Posterior vena cava (tissue), 2 donors: ENCODE results near the gene PPM1F. TPM values are rescaled to one million over a fixed set of nuclear protein-coding genes. Genes with fewer than 3 reads are reported as not detected.

ENCODE experiments used
- DNase-seq: peaks from one replicate; pipeline ENCODE4 v3.0.0-alpha.2; 2020; ENCODE audit warnings: low spot score
- intact Hi-C, 2 donors: fragments of 100-400 bp; cut with DNase I; formaldehyde crosslinking; loops; one replicate each; pipeline versions ENCODE4 v1.14.1 to v1.14.2; 2022 to 2023
- total RNA-seq, 2 donors: library from RNA; stranded (reverse); fragmentation: NEBNext Ultra II Directional; extraction: Animal tissue kit (Norgen Biotek cat#: 25700); gene quantifications; one replicate each; pipeline ENCODE4 v1.2.1, GENCODE V29; 2021
- donor health status: DM: yes; HTN: yes; CAD: no.
- donor health status: DM: yes; HTN: yes; CAD: no.

The PPM1F gene
- total RNA-seq, 2 donors from 2014 or later: 39.4 to 55.8 TPM

DNA sequence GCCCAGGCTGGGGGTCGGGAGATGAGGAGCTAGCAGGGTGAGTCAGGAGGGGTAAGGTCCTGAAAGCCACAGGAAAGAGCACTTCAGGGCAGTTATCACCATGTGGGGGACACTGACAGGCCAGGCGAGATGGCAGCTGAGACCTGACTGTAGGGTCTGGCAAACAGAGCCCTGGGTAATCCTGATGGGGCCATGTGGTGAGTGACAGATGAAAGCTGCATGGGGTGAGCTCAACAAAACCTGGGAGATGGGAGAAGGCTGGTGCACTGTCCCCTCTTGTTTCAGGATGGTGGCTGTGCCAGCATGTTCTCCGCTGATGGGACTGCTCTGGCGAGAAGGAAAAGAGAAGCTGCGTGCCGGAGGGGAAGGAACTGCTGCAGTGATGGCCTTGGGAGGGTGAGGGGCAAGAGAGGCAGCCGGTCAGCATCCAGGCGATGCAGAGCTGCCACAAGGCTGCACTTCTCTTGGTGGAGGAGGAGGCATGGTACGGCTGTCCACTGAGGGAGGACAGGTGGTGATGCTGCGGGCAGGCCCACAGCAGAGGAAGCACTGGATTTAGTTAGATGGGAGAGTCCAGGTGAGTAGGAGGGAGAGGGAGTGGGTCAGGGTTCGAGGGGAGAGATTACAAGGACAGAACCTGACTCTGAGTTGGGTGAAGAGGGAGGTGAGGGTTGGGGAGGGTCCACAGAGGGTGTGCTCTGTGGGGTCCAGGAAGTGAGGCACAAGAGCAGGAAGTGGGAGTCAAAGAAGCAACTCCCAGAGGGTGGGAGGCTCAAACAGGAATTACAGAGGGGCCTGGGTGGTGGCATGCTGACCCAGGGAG lies 26.1 kb upstream of the PPM1F start:
- peak; percentile 25 for DNase-seq
- intact Hi-C loops: no loop called here

DNA sequence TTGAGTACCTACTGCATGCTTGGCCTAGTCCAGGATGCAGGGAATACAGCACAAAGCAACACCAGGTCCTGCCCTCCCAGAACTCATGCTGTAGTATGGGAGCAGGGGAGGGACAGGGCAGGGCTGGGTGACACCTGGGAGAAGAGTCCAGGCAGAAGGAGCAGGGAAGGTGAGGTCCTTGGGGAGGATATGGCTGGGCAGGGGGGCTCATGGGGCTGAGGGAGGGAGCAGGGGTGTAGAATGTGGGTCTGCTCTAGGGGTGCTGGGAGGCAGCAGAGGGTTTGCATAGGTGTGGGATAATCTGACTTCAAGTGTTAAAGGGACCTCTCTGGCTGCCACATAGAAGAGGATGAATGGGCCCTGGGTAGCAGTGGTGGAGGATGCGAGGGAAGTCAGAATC lies 25.2 kb upstream of the PPM1F start:
- DNase-seq: peak; percentile 62
- intact Hi-C loops: no loop called here

DNA sequence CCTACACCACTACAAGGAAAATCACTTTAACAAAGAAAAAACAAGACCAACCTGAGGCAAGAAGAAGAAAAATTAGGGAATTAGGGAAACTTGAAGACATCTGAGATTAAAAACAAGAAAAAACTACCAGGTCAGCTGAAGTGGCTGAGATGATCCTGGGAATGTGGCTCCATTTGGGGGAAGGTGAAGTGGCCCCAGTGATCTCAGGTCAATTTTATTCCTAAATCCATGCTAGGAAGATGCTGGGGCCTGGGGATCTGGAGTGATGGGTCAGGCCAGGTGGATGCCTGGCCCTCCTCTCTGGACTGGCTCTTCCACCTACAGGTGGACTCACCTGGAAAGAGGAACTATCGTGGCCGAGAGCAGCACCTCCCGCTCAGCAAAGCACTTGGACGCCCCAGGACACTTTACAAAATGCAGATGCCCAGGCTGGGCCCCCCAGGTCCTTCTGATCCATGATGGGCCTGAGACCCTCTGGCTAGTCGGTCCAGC lies 23.3 kb upstream of the PPM1F start:
- no peak for DNase-seq
- intact Hi-C loops: no loop called here

DNA sequence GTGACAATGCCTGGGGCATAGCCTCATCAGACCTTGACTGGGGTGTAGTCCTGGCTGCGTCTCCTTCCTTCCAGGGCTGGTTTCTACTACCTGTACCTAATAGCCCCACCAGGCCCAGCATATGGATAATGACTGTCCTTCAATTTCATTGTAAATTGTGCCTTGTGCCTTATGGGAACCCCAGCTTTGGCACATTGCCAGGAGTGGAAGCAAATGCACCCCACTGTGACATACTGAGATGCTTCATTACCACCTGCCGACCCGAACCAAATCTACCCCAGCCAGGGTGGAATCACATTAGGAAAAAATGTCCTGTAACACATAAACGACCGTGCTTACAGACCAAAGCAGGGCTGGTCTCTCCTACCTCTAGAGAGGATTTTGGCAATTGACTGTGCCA lies 22.6 kb upstream of the PPM1F start:
- intact Hi-C loops: no loop called here
- DNase-seq: no peak

DNA sequence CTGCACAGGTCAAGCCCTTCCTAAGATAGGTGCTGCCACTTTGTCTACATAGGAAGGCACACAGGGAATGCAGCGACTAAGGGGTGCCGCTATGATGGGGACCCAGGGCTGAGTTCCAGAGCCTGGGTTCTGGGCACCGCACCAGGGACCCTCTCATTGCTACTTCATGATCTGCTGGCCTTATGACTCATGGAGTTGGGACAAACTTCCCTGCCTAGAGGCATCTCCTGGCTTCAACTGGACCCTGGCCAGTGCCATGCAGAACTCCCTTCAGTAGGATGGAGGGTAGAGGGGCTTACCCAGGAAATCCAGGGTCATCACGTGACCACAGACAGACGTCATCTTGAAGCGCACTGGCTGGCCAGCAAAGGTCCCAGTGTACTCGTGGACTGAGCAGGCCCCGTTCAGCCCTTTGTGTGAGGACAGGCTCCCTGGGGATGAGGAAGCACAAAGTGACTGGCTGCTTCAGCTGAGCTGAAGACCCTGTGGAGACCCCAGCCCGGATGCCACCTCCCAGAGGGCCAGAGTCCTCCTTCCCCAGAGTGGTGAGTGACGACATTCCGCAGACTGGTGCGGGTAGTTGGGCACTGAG lies 21.5 kb upstream of the PPM1F start:
- no peak for DNase-seq
- intact Hi-C loops: loop anchor here in 1 of 2 donors (5.0 kb wide), 1 partner anchor 1443 kb away; no protein-coding TSS in a partner anchor

DNA sequence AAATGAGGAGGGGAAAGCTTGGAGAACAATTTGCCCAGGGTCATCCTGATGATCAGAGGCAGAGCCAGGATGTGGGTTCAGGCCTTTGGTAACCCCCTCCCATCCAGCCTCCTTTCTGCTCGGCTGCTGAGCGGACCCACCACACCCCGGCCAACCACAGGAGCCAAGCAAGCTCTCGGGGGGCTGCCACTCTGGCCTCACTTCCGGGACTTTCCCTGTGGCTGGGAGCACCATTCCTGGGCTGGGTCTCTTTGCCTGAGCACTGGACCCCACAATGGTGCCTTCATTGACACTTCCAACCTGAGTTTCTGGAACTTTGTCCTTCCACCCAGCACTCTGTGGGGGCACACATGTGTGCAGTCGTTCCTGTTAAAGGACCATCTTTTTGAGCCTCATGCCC lies 20.2 kb upstream of the PPM1F start:
- no peak for DNase-seq
- intact Hi-C loops: loop anchor here in 1 of 2 donors (5.0 kb wide), 1 partner anchor 1444 kb away; no protein-coding TSS in a partner anchor

DNA sequence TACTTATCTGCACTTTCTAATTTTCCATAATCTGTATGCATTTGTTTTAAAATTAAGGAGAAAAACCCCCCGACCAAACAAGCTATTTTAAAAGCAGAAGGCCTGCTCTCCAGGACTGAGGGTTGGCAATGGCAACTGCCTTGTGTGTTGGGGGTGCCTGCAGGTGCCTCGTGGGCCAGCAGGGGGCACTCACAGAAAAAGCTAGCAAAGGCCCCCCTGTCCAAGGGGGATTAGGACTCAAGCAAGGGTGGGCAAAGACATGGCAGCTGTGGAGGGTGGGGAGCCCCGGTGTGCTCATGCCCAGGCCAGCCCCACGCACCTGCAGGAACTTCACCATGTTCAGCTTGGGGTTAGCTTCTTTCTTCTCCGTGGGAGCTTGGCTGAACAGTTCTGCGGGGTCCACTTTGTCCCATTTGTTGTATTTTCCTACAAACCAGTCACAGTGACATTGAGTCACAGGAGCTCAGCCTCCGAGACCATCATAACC lies 19.7 kb upstream of the PPM1F start:
- intact Hi-C loops: loop anchor here in 1 of 2 donors (5.0 kb wide), 1 partner anchor 1445 kb away; no protein-coding TSS in a partner anchor
- no peak for DNase-seq

DNA sequence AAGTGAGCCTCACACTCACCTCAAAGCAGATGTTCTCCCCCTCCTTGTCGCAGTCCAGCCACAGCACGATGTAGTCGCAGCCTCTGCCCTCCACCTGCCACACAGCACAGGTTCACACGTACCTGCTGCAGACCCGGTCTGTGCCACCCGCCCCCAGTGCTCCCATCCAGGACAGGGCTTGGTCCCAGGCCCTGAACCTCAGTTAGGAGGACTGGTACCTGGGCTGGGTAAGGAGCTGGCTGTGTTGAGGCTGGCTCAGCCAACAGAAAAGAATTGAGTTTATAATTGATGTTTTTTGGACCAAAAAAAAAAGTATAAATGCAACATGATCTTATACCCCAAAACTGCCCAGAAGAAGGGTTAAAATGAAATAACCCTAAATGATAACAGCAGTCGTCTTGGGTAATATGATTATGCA lies 19.2 kb upstream of the PPM1F start:
- intact Hi-C loops: loop anchor here in 1 of 2 donors (5.0 kb wide), 1 partner anchor 1445 kb away; no protein-coding TSS in a partner anchor
- no peak for DNase-seq

DNA sequence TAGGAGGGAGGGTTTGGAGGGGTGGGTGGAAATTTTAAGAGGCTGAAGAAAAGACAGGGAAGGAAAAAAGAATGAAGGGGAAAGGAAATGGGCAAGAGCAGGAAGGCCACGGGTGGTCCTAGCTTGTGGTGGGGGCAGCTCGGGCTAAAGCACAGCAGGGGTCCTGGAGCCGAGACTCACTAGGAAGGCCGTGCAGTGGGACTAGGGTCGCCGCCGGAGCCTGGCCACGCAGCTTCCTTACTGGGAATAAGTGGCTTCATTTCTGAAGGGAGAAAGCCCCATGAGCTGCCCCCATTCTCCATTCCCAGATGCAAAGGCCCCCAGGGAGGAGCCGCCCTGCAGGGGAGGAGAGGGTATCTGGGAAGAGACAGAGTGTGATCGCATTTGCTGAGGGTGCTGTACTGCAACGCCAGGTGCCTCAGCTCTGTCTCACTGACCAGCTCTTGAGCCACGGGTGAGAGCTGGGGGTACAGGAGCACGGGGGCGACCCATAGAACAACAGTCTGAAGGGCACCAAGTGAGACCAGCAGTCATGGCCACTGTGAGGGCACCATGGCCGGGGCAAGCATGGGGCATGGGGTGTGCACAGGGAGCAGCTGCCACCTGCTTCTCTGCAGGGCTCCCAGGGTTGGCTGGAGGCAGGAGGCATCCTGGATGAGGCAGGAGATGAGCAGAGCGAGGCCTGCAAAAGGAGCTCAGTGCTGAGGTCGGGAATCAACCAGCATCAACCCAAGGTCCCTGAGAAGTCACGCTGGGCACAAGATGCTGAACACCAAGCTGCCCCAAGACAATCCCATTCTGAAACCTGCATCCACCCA lies 18.4 kb upstream of the PPM1F start:
- intact Hi-C loops: loop anchor here in 1 of 2 donors (5.0 kb wide), 1 partner anchor 1446 kb away; no protein-coding TSS in a partner anchor
- DNase-seq: no peak

DNA sequence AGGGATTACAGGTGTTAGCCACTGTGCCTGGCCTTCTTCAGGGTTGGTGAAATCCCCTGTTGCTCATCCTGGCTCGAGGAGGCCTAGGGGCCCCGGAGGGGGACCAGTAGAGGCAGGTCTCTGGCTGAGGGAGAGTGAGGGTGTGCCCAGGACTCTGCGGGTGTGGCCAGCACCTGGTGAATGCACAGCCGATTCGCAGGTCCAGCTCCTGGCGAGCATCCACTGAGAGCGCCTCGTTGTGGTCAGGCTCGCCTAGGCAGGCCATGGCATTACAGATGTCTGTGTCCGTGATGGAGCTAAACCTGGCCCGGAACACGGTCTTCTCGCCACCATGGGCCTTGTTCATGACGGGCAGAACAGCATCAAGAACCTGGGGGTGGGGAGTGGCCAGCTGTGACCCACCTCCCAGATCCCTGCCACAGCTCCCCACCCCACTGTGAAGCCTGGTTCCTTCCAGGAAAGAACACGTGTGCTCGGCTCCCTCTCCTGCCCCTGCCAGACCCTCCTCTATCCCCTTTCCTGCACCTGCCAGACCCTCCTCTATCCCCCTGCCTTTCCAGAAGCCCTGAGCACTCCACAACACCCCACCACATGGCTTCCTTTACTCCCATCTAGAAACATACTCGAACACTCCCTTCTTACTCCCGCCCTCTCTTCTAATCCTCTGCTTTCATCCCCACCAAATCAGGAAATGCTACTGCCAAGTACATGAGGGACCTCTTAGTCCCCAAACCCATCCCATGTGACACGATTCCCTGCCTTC lies 17.6 kb upstream of the PPM1F start:
- no peak for DNase-seq
- intact Hi-C loops: loop anchor here in 1 of 2 donors (5.0 kb wide), 1 partner anchor 1447 kb away; no protein-coding TSS in a partner anchor

DNA sequence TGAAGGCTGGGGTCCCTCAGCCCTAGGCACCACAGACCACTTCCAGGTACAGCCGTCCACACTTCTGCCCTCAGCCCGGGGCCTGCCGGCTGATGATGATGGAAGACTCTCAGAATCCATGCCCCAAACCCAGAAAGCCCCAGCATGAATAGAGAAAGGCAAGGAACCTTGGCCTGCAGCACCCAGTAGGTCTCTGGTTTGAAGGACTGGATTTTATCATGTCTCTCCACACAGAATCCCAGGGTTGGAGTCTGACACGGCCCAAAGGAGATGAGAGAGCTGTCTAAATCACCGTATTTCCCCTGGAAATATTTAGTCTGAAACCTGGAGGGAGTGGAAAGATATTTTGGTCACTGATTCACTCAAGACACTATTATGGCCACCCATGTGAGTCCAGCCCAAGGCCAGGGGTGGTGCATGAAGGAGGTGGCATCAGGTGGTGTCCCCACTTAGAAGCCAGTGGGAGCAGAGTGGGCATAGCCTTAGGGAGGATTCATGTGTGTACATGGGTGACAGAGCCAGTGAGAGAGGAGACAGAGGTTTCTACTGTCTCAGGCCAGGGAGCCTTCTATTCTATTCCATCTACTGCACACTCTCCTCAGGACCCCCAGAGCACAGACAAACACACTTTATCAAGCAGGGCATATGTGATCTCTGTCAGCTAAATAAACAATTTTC lies 15.9 kb upstream of the PPM1F start:
- intact Hi-C loops: no loop called here
- DNase-seq: no peak

DNA sequence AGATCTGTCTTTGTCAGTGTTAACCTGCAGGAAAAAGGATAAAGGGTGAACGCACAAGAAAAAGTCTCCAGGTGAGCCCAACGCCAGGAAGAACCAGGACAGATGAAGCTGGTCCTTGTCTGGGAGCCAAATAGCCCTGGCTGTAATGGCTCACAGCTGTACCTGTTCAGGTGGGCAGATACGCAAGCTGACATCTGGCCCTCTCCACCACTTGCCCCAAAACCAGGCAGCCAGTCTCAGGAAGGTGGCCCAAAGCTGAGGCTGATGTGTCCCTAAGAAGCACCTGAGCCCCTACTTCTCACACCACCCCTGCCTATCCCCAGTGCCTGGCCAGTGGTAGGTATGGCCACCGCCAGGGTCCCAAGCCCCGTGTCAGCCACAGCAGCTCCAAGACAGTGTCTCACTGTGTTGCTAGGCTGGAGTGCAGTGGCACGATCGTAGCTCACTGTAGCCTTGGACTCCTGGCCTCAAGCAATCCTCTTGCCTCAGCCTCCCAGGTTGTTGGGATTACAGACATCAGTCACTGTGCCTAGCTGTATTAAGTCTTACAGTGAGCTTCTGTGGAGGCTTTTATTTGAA lies 15.1 kb upstream of the PPM1F start:
- DNase-seq: no peak
- intact Hi-C loops: no loop called here

DNA sequence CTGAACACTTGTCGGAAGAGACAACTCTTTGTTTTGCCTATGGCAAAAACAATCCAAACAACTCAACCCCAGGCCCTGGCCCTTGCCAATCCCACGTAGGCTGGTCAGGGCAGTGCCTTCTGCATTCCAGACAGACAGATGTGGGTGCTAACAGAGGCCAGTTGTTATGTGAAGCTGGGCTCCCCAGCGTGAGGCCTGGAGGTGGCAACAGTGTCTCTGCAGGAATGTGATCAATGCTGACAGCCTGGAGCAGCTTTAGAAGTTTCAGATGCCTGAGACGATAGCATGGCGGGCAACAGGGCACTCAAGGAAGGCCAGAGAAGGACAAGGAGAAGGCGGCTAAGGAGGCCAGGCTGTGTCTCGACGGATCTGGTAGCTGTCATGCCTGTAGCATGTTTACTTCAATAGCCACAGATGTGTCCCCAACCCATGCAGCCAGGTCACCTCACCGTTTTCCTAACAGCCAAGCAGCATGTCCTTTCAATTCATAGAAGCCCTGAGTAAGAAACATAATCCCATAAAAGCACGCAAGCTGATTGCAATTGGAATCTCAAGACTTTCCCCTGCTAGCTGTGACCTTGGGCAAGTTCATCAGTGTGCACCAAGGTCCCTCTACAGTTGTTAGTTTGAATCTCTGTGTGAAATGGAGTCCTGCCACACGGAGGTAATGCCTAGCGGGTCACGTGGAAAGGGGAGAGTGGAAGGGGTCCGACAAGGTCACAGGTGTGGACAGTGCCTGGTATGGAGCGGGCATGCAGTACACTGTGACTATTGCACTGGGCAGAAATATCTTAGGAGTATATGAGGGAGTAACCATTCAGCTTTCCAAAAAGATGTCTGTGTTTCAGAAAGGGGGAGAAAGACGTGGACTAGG lies 14.2 kb upstream of the PPM1F start:
- intact Hi-C loops: no loop called here
- no peak for DNase-seq

DNA sequence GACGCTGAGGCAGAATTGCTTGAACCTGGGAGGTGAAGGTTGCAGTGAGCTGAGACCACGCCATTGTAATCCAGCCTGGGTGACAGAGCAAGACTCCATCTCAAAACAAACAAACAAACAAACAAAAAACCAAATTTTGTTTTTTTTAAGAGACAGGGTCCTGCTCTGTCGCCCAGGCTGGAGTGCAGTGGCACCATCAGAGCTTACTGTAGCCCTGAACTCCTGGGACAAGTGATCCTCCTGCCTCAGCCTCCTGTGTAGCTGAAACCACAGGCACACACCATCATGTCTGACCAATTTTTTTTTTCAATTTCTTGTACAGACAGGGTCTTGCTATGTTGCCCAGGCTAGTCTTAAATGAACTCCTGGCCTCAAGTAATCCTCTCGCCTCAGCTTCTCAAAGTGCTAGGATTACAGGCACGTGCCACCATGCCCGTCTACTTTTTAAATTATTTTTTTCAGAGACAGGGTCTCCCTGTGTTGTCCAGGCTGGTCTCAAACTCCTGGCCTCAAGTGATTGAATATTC lies 13.2 kb upstream of the PPM1F start:
- DNase-seq: no peak
- intact Hi-C loops: no loop called here

DNA sequence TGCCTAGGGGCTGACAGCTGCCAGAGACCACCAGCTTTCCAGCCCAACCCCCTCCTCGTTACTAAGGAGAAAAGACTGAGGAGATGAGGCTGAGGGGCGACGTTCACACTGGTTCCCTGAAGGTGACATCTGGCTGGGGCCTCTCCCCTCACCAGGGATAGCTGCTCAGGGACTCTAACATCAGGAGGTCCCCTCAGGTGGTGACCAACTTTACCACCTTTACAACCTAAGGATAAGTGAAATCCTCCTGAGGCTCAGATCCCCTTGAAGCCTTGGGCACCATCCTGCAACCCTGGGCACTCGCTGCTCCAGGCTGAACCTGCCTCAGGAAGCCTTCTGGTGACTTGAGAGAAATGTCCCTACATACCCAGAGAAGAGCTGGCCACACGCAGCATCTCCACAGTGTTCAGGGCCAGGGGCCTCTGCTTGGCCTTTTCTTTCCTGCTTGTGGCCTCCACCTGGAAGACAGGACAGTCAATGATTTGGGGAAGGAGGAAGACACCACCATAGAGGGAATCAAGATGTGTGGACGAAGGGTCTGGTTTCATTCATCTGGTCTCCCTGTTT lies 12.4 kb upstream of the PPM1F start:
- DNase-seq: no peak
- intact Hi-C loops: no loop called here

DNA sequence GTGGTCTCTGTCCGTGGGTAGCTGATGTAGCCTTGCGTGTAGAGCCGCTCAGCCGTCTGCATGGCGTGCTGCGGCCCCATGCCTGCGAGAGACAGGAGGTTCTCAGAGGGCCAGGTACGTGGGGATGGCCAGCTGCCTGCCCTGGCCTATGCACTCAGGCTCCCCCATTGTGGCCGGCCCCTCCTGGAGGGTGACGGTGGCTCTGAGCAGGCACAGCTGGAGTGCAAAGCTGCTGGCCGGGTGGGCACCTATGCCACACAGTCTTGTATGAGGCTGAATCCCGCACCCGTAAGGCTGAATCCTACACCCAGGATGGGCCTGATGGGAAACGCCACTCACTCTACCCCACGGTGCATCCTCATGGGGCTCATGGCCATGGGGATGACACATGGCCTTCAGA lies 11.6 kb upstream of the PPM1F start:
- no peak for DNase-seq
- intact Hi-C loops: no loop called here
